SU-DHL-6 (cell line): ENCODE data around the gene VTI1A.

Experiments used
- H2AFZ ChIP-seq: fragments of 200-600 bp; sonication (generic); 2 replicates; pipeline ENCODE4 v1.6.1; 2014; ENCODE audit warnings: low read depth, mild to moderate bottlenecking, moderate library complexity, mixed read lengths, antibody characterized with exemption, low read length; ENCODE audit not compliant: severe bottlenecking
- H3F3A ChIP-seq: fragments of 200-600 bp; shearing (Covaris generic); 2 replicates; pipeline ENCODE4 v1.6.0; 2016; ENCODE audit warnings: antibody characterized with exemption, mild to moderate bottlenecking; ENCODE audit not compliant: insufficient read depth
- H3K27ac ChIP-seq: fragments of 200-600 bp; sonication (generic); 2 replicates; pipeline ENCODE4 v1.5.1; 2016; ENCODE audit warnings: low read depth, mild to moderate bottlenecking, low read length, moderate library complexity, mixed read lengths
- H3K27me3 ChIP-seq: fragments of 200-600 bp; sonication (generic), shearing (Covaris generic); 2 replicates; pipeline ENCODE4 v1.6.0; 2014; ENCODE audit warnings: mild to moderate bottlenecking, low read length
- H3K36me3 ChIP-seq: fragments of 200-600 bp; sonication (generic); 2 replicates; pipeline ENCODE4 v1.6.1; 2014; ENCODE audit warnings: mild to moderate bottlenecking, low read length, mixed read lengths
- H3K4me2 ChIP-seq: fragments of 300-600, 200-600 bp; shearing (Covaris generic), sonication (generic); 2 replicates; pipeline ENCODE4 v1.6.0; 2014; ENCODE audit warnings: low read length, low read depth, mild to moderate bottlenecking; ENCODE audit not compliant: poor library complexity, severe bottlenecking
- H3K4me3 ChIP-seq: fragments of 200-600 bp; sonication (generic); 2 replicates; pipeline ENCODE4 v1.5.1; 2014; ENCODE audit warnings: antibody characterized with exemption, low read length, mild to moderate bottlenecking, mixed read lengths; ENCODE audit not compliant: insufficient read depth, poor library complexity, severe bottlenecking
- H3K79me2 ChIP-seq: fragments of 200-600 bp; sonication (generic); 2 replicates; pipeline ENCODE4 v1.6.1; 2014; ENCODE audit warnings: mild to moderate bottlenecking, low read length, moderate library complexity; ENCODE audit not compliant: insufficient read depth
- H3K9ac ChIP-seq: fragments of 200-600 bp; sonication (generic); 2 replicates; pipeline ENCODE4 v1.7.0; 2014; ENCODE audit warnings: mild to moderate bottlenecking, low read length
- H3K9me2 ChIP-seq: fragments of 200-600 bp; sonication (generic); replicated peaks from 2 replicates; pipeline ENCODE4 v1.6.1; 2014; ENCODE audit warnings: low read length; ENCODE audit not compliant: insufficient read depth
- H3K9me3 ChIP-seq: fragments of 200-600 bp; sonication (generic); 2 replicates; pipeline ENCODE4 v1.6.1; 2014; ENCODE audit warnings: low read length, mixed read lengths; ENCODE audit not compliant: insufficient read depth
- H4K20me1 ChIP-seq: fragments of 200-600 bp; sonication (generic); 2 replicates; pipeline ENCODE4 v1.6.1; 2014; ENCODE audit warnings: low read depth, mild to moderate bottlenecking, antibody characterized with exemption, low read length, moderate library complexity, mixed read lengths
- EZH2phosphoT487 ChIP-seq: fragments of 200-600 bp; sonication (generic), shearing (Covaris generic); conservative IDR thresholded peaks from 2 replicates; pipeline ENCODE4 v1.6.1; 2018; ENCODE audit warnings: mild to moderate bottlenecking, antibody characterized with exemption, low read length, moderate library complexity, mixed read lengths
- TF ChIP-seq, protein P1 (sequence below): fragments of 200-600 bp; sonication (generic); IDR thresholded peaks from one replicate; pipeline ENCODE4 v1.5.1; 2017; ENCODE audit warnings: antibody characterized with exemption, mild to moderate bottlenecking, low read length, moderate library complexity; ENCODE audit not compliant: insufficient read depth, poor library complexity, severe bottlenecking

The VTI1A gene

DNA sequence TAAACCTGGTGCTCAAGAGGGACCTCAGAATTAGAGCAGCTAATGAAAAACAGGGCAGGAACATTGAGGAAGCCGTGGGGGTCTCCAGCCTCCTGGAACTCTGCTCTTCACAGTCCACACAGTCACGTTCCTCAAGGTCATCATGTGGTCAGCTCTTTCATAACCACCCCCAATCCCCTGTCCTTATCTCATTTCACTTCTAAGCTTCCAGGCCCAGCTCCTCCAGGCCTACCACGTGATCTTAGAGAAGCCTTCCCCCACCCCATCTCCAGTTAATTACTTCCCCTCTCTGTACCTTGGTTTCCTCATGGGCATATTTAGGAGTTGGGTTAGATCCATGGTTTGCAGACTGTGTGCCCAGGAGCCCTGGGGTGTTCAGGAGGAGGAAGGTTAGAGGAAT lies 396.6 kb downstream of the VTI1A start:
- Histone ChIP-seq H3K9me2 (no peaks in the 10 kb centered on the region), H3K9ac (no peak overlapping the region), H3K4me3 (no peak overlapping the region), H3K27me3 (no peaks in the 10 kb centered on the region), H3K79me2 (no peaks in the 10 kb centered on the region), H3K4me2 (no peak overlapping the region), H2AFZ (no peak overlapping the region), H4K20me1 (no peaks in the 10 kb centered on the region), H3K9me3 (no peaks in the 10 kb centered on the region), H3K36me3 (no peaks in the 10 kb centered on the region), H3K27ac (no peak overlapping the region), H3F3A (no peaks in the 10 kb centered on the region)
- TF ChIP-seq, protein P1, sequence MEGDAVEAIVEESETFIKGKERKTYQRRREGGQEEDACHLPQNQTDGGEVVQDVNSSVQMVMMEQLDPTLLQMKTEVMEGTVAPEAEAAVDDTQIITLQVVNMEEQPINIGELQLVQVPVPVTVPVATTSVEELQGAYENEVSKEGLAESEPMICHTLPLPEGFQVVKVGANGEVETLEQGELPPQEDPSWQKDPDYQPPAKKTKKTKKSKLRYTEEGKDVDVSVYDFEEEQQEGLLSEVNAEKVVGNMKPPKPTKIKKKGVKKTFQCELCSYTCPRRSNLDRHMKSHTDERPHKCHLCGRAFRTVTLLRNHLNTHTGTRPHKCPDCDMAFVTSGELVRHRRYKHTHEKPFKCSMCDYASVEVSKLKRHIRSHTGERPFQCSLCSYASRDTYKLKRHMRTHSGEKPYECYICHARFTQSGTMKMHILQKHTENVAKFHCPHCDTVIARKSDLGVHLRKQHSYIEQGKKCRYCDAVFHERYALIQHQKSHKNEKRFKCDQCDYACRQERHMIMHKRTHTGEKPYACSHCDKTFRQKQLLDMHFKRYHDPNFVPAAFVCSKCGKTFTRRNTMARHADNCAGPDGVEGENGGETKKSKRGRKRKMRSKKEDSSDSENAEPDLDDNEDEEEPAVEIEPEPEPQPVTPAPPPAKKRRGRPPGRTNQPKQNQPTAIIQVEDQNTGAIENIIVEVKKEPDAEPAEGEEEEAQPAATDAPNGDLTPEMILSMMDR: no peak
- TF ChIP-seq EZH2phosphoT487: no peak

DNA sequence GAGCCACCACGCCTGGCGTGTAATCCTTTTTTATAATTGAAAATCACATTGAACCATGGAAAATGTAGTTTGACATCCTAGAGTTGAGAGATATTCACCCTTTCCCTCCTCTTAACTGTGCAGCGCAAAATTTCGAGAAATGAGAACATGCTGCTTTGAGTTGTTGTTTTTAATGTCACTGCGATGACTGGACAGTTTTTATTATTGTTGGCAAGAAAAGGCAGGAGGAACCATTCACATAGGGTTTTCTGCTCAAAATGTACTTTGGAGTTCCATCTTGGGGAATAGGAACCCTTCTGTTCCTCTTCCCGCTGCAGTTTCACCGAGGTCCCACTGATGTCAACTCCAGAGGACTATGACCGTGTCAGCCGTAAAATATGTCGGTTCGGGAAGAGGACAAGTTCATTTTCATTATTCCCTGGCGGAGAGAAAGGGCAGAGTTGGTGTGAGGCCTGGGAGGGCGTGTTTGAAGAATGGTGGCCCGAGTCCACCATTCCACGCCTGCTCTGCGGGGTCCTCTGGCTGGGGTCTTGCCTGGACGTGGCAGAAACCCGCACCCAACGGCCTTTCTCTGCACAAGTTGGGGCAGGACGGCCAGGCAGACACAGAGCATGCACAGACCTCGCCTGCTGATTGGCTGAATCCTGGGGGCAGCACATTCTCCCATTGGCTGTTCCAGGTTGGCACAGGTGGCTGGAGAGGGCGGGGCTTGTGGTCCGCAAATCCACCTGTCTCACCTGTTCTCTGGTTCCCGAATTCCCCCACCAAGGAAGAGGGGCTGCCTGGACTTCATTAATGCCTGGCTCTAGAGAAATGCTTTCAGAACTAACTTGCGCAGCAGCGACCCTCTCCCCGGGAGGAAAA lies 397.9 kb downstream of the VTI1A start:
- Histone ChIP-seq H2AFZ (no peak overlapping the region), H3K9me2 (no peaks in the 10 kb centered on the region), H3K27me3 (no peaks in the 10 kb centered on the region), H3F3A (no peaks in the 10 kb centered on the region), H3K79me2 (no peaks in the 10 kb centered on the region), H4K20me1 (no peaks in the 10 kb centered on the region), H3K36me3 (no peaks in the 10 kb centered on the region), H3K9ac (no peak overlapping the region), H3K27ac (no peak overlapping the region), H3K4me2 (no peak overlapping the region), H3K4me3 (no peak overlapping the region), H3K9me3 (no peaks in the 10 kb centered on the region)
- TF ChIP-seq, protein P1: no peak
- no peak for TF ChIP-seq EZH2phosphoT487

DNA sequence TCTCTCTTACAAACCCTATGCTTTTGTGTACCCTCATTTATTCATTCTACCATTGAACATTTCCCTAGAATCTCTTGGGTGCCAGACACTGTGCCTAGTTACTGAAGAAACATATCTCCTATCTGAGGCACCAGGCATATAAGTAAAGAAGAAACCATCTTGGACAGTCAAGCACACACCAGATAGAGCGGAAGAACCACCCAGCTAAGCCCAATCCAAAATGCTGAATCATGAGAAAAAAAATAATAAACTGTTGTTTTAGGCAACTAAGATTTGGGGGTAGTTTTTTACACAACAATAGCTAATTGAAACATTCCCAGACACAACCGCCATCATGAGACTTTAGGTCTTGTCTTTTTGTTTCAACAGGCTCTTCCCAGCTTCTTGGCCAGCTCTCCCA lies 400.8 kb downstream of the VTI1A start:
- no peaks in the 10 kb centered on the region for H3K79me2 ChIP-seq
- H3K9ac ChIP-seq: no peak overlapping the region
- H4K20me1 ChIP-seq: no peaks in the 10 kb centered on the region
- H3K27ac ChIP-seq: no peak overlapping the region
- no peaks in the 10 kb centered on the region for H3K9me2 ChIP-seq
- H3K4me3 ChIP-seq: no peak overlapping the region
- no peak overlapping the region for H2AFZ ChIP-seq
- TF ChIP-seq EZH2phosphoT487: no peak
- TF ChIP-seq, protein P1: no peak
- H3K9me3 ChIP-seq: no peaks in the 10 kb centered on the region
- no peaks in the 10 kb centered on the region for H3F3A ChIP-seq
- H3K36me3 ChIP-seq: no peaks in the 10 kb centered on the region
- H3K27me3 ChIP-seq: no peaks in the 10 kb centered on the region
- H3K4me2 ChIP-seq: no peak overlapping the region
